ENCODE data around the gene COL6A2. TPM values are rescaled to one million over a fixed set of nuclear protein-coding genes. Genes with fewer than 3 reads are reported as not detected.
"Not testable (repeated sequence)": the region's sequence is repeated elsewhere in the genome, so short reads cannot be mapped to it uniquely, and the experiment has no call there.

COL6A2 gene
- total RNA-seq, 1 experiment from 2014 or later = 22.0 TPM

DNA sequence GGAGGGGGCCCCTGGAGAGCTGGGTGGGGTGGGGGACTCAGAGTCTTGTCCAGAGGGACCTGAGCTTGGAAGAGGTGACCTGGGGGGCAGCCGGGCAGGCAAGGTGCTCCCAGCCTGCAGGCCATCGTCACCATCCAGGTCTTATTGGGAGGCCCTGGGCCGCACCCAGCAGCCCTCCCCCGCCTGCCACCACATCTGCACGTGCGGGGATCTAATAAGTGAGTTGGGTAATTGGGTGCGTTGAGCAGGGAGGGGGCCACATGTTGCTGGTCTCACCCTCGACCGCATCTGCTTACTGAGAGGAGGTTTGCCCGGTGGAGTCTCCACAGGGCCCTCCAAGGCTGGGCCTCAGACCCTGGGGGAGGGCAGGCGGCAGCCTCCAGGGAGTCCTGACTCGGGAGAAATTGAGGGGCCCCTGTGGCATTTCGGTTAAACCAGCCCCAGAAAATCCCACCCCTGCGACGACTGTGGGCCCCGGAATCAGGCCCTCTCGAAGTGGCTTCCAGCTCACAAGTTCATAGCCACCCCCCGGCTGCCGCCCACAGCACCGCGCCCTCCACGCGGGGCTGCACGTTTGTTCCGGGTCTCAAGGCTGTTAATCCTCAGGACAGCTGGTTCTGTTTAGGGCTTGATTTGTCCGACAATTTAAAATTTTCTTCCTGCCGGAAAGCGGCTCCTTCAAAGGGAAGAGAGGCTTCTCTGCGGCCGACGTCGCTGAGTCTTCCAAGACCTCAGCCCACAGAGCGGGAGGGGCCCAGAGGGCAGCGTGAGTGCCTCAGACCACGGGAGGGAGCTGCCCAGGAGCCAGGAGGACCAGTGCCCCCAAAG is 14.7 kb upstream of the COL6A2 start:
- Histone ChIP-seq H3K79me2 (ENCODE audit: low read depth) (no peaks in the 10 kb centered on the region), H4K20me1 (ENCODE audit: insufficient read depth) (no peaks in the 10 kb centered on the region), H3K4me2 (no peak overlapping the region), H3K27ac (no peak overlapping the region), H3K36me3 (ENCODE audit: low read depth) (no peaks in the 10 kb centered on the region), H3K27me3 (ENCODE audit: insufficient read depth, low read depth) (no peaks in the 10 kb centered on the region), H3K4me3 (no peak overlapping the region), H3F3A (ENCODE audit: insufficient read depth, low read depth) (no peaks in the 10 kb centered on the region), H3K4me1 (replicated peaks; ENCODE audit: insufficient read depth) (no peaks in the 10 kb centered on the region), H3K9me2 (ENCODE audit: insufficient read depth) (no peaks in the 10 kb centered on the region), H3K9me3 (ENCODE audit: insufficient read depth, low read depth) (no peaks in the 10 kb centered on the region), H2AFZ (no peak overlapping the region)
- ChIA-PET POLR2A (ENCODE audit: unreplicated experiment) (no interaction called here), CTCF (no interaction called here)
- intact Hi-C loops (cut with micrococcal nuclease; ENCODE audit: unreplicated experiment) = no loop called here
- TF ChIP-seq, protein P1, sequence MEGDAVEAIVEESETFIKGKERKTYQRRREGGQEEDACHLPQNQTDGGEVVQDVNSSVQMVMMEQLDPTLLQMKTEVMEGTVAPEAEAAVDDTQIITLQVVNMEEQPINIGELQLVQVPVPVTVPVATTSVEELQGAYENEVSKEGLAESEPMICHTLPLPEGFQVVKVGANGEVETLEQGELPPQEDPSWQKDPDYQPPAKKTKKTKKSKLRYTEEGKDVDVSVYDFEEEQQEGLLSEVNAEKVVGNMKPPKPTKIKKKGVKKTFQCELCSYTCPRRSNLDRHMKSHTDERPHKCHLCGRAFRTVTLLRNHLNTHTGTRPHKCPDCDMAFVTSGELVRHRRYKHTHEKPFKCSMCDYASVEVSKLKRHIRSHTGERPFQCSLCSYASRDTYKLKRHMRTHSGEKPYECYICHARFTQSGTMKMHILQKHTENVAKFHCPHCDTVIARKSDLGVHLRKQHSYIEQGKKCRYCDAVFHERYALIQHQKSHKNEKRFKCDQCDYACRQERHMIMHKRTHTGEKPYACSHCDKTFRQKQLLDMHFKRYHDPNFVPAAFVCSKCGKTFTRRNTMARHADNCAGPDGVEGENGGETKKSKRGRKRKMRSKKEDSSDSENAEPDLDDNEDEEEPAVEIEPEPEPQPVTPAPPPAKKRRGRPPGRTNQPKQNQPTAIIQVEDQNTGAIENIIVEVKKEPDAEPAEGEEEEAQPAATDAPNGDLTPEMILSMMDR (conservative IDR thresholded peaks at IDR 0.05) = no peak
- no peak for TF ChIP-seq EZH2 (IDR thresholded peaks at IDR 0.05; ENCODE audit: low read depth)
- no TSS peak for BruUV-seq (replicated peaks)
- DNase-seq = no peak

DNA sequence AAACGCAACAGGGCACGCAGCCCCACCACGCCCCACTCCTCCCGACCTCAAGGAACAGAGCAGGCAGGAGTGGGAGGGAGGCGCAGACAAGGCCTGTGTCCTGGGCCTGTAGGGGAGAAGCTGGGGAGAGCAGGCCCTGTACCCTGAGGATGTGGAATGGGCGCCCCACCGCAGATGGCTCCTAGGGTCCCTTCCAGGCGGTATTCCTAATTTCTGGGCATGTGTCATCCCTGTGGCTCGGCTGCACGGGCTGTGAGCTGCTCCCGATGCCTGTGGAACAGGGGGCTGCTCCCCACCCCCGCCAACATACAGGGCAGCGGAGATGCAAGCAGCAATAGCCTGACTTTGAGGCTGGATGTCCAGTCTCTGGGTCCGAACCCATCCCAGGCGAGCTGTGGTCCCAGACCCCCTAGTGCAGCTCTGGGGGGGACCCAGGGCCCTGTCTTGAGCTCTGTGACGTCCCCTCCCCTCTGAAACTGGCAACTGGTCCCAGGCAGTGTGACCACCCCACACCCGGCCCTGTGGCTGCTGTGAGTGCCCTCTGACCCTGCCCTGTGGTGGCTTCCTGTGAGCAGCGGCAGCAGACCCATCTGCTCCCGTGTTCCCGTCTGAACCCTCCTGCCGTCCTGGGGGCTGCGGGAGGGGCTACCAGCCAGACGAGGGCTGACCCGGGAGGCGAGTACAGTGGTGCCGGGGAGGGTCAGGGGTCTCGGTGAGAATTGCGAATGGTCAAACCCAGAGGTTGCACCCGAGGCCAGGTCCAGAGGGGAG is 13.9 kb upstream of the COL6A2 start:
- Histone ChIP-seq H3K27ac (no peak overlapping the region), H3K79me2 (ENCODE audit: low read depth) (no peaks in the 10 kb centered on the region), H3K9me3 (ENCODE audit: insufficient read depth, low read depth) (no peaks in the 10 kb centered on the region), H3K4me2 (peak overlapping the region; percentile 46; the same call in 1 of the 2 replicates), H3K9me2 (ENCODE audit: insufficient read depth) (no peaks in the 10 kb centered on the region), H2AFZ (no peak overlapping the region), H3K27me3 (ENCODE audit: insufficient read depth, low read depth) (no peaks in the 10 kb centered on the region), H3K36me3 (ENCODE audit: low read depth) (no peaks in the 10 kb centered on the region), H3K4me3 (no peak overlapping the region), H3K4me1 (replicated peaks; ENCODE audit: insufficient read depth) (no peaks in the 10 kb centered on the region), H3F3A (ENCODE audit: insufficient read depth, low read depth) (no peaks in the 10 kb centered on the region), H4K20me1 (ENCODE audit: insufficient read depth) (no peaks in the 10 kb centered on the region)
- CTCF ChIA-PET = no interaction called here
- DNase-seq = no peak
- TF ChIP-seq EZH2 (IDR thresholded peaks at IDR 0.05; ENCODE audit: low read depth) = no peak
- TF ChIP-seq, protein P1 (conservative IDR thresholded peaks at IDR 0.05) = no peak
- BruUV-seq (replicated peaks) = no TSS peak
- POLR2A ChIA-PET (ENCODE audit: unreplicated experiment) = no interaction called here
- intact Hi-C loops (cut with micrococcal nuclease; ENCODE audit: unreplicated experiment) = no loop called here

DNA sequence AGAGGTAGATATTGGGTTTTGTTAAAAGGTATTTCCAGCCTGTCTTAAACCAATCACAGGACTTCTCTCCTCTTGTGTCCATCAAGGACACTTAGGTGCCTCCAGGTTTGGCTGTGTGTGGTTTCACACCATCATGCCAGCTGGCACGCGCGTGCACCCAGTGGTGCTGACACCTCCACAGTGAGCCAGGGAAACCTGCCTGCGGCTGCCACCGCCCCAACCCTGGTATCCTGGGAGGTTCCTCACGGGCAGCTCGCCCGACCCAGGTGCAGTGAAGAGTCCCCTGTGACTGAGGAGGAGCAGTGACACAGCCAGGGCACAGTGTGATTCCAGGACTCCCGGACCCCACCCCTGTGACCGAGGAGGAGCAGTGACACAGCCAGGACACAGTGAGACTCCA is 13.2 kb upstream of the COL6A2 start:
- Histone ChIP-seq H3K36me3 (ENCODE audit: low read depth) (no peaks in the 10 kb centered on the region), H3K4me3 (no peak overlapping the region), H2AFZ (no peak overlapping the region), H3K9me2 (ENCODE audit: insufficient read depth) (no peaks in the 10 kb centered on the region), H3F3A (ENCODE audit: insufficient read depth, low read depth) (no peaks in the 10 kb centered on the region), H4K20me1 (ENCODE audit: insufficient read depth) (no peaks in the 10 kb centered on the region), H3K27ac (no peak overlapping the region), H3K4me1 (replicated peaks; ENCODE audit: insufficient read depth) (no peaks in the 10 kb centered on the region), H3K4me2 (peak overlapping the region; percentile 46; the same call in 1 of the 2 replicates), H3K9me3 (ENCODE audit: insufficient read depth, low read depth) (no peaks in the 10 kb centered on the region), H3K27me3 (ENCODE audit: insufficient read depth, low read depth) (no peaks in the 10 kb centered on the region), H3K79me2 (ENCODE audit: low read depth) (no peaks in the 10 kb centered on the region)
- intact Hi-C loops (cut with micrococcal nuclease; ENCODE audit: unreplicated experiment) = no loop called here
- ChIA-PET CTCF (no interaction called here), POLR2A (ENCODE audit: unreplicated experiment) (no interaction called here)
- DNase-seq = peak in 1 of 2 experiments; percentile 33
- TF ChIP-seq EZH2 (IDR thresholded peaks at IDR 0.05; ENCODE audit: low read depth) = no peak
- TF ChIP-seq, protein P1 (conservative IDR thresholded peaks at IDR 0.05) = no peak
- no TSS peak for BruUV-seq (replicated peaks)

DNA sequence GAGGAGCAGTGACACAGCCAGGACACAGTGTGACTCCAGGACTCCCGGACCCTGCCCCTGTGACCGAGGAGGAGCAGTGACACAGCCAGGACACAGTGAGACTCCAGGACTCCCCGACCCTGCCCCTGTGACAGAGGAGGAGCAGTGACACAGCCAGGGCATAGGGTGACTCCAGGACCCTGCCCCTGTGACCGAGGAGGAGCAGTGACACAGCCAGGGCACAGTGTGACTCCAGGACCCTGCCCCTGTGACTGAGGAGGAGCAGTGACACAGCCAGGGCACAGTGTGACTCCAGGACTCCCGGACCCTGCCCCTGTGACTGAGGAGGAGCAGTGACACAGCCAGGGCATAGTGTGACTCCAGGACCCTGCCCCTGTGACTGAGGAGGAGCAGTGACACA is 12.7 kb upstream of the COL6A2 start:
- intact Hi-C loops (cut with micrococcal nuclease; ENCODE audit: unreplicated experiment); H3K27ac ChIP-seq; H3K27me3 ChIP-seq (ENCODE audit: insufficient read depth, low read depth); H2AFZ ChIP-seq; DNase-seq; H3F3A ChIP-seq (ENCODE audit: insufficient read depth, low read depth); POLR2A ChIA-PET (ENCODE audit: unreplicated experiment); H3K4me1 ChIP-seq (replicated peaks; ENCODE audit: insufficient read depth); H3K4me3 ChIP-seq; H3K9me2 ChIP-seq (ENCODE audit: insufficient read depth); H4K20me1 ChIP-seq (ENCODE audit: insufficient read depth); CTCF ChIA-PET; H3K9me3 ChIP-seq (ENCODE audit: insufficient read depth, low read depth); H3K36me3 ChIP-seq (ENCODE audit: low read depth); BruUV-seq (replicated peaks); H3K79me2 ChIP-seq (ENCODE audit: low read depth): not testable (repeated sequence)
- H3K4me2 ChIP-seq = peak overlapping the region; percentile 46; the same call in 1 of the 2 replicates
